DOHH2 (cell line): ENCODE data around the gene LYPD6.

Experiments used
- H3F3A ChIP-seq: fragments of 200-600 bp; sonication (generic), shearing (Covaris generic); 2 replicates; pipeline ENCODE4 v1.6.0; 2016; ENCODE audit warnings: antibody characterized with exemption, mild to moderate bottlenecking; ENCODE audit not compliant: control insufficient read depth, insufficient read depth
- H3K27ac ChIP-seq: fragments of 200-600 bp; sonication (generic); 2 replicates; pipeline ENCODE4 v1.5.1; 2014; ENCODE audit warnings: low read depth, mild to moderate bottlenecking, low read length, moderate library complexity
- H3K27me3 ChIP-seq: fragments of 200-600 bp; sonication (generic); 2 replicates; pipeline ENCODE4 v1.6.1; 2014; ENCODE audit warnings: mild to moderate bottlenecking, low read length, mixed read lengths; ENCODE audit not compliant: control insufficient read depth
- H3K36me3 ChIP-seq: fragments of 200-600 bp; sonication (generic); 2 replicates; pipeline ENCODE4 v1.6.1; 2014; ENCODE audit warnings: mild to moderate bottlenecking, low read length, moderate library complexity, mixed read lengths; ENCODE audit not compliant: control insufficient read depth
- H3K4me1 ChIP-seq: fragments of 200-600 bp; sonication (generic); 2 replicates; pipeline ENCODE4 v1.6.1; 2014; ENCODE audit warnings: mild to moderate bottlenecking, low read length, mixed read lengths; ENCODE audit not compliant: control insufficient read depth
- H3K4me2 ChIP-seq: fragments of 200-600 bp; sonication (generic); 2 replicates; pipeline ENCODE4 v1.6.0; 2014; ENCODE audit warnings: mild to moderate bottlenecking, low read length, moderate library complexity
- H3K4me3 ChIP-seq: fragments of 200-600 bp; sonication (generic); 2 replicates; pipeline ENCODE4 v1.5.1; 2014; ENCODE audit warnings: mild to moderate bottlenecking, low read length, mixed read lengths
- H3K79me2 ChIP-seq: fragments of 200-600 bp; sonication (generic); 2 replicates; pipeline ENCODE4 v1.6.1; 2014; ENCODE audit warnings: mild to moderate bottlenecking, low read length, mixed read lengths; ENCODE audit not compliant: control insufficient read depth
- H3K9me2 ChIP-seq: fragments of 200-600 bp; sonication (generic); replicated peaks from 2 replicates; pipeline ENCODE4 v1.6.1; 2014; ENCODE audit warnings: mild to moderate bottlenecking, low read length, mixed read lengths; ENCODE audit not compliant: control insufficient read depth
- H3K9me3 ChIP-seq: fragments of 200-600 bp; sonication (generic); 2 replicates; pipeline ENCODE4 v1.6.1; 2014; ENCODE audit warnings: antibody characterized with exemption, low read length, mixed read lengths; ENCODE audit not compliant: control insufficient read depth, insufficient read depth
- H4K20me1 ChIP-seq: fragments of 200-600 bp; sonication (generic); 2 replicates; pipeline ENCODE4 v1.6.0; 2014; ENCODE audit warnings: low read depth, mild to moderate bottlenecking, antibody characterized with exemption, low read length, moderate library complexity; ENCODE audit not compliant: control insufficient read depth, insufficient read depth
- CTCF ChIP-seq: fragments of 200-600 bp; sonication (generic); IDR thresholded peaks from one replicate; pipeline ENCODE4 v1.5.1; 2014; ENCODE audit warnings: antibody characterized with exemption, mild to moderate bottlenecking, low read depth, low read length; ENCODE audit not compliant: poor library complexity, severe bottlenecking
- EZH2phosphoT487 ChIP-seq: fragments of 200-600 bp; sonication (generic); IDR thresholded peaks from 2 replicates; pipeline ENCODE4 v1.6.1; 2017; ENCODE audit warnings: borderline replicate concordance, mild to moderate bottlenecking, antibody characterized with exemption, low read length, moderate library complexity, mixed read lengths

The LYPD6 gene

GRCh38 chr2:149413487-149413886 lies 83.1 kb downstream of the LYPD6 start:
- no peaks in the 10 kb centered on the region for H3K9me3 ChIP-seq
- no peak overlapping the region for H3K27ac ChIP-seq
- no peaks in the 10 kb centered on the region for H3F3A ChIP-seq
- H3K4me1 ChIP-seq, result no peaks in the 10 kb centered on the region
- H3K4me2 ChIP-seq, result no peak overlapping the region
- no peaks in the 10 kb centered on the region for H3K9me2 ChIP-seq
- H4K20me1 ChIP-seq, result no peaks in the 10 kb centered on the region
- no peaks in the 10 kb centered on the region for H3K79me2 ChIP-seq
- no peak overlapping the region for H3K4me3 ChIP-seq
- no peak for TF ChIP-seq CTCF
- no peak for TF ChIP-seq EZH2phosphoT487
- no peaks in the 10 kb centered on the region for H3K36me3 ChIP-seq
- H3K27me3 ChIP-seq, result peaks cover 2% of the 10 kb centered on the region; the same call in 1 of the 2 replicates

GRCh38 chr2:149415086-149415485 lies 84.7 kb downstream of the LYPD6 start:
- Histone ChIP-seq H3K9me2 (no peaks in the 10 kb centered on the region), H3K27ac (no peak overlapping the region), H3K4me3 (no peak overlapping the region), H3K36me3 (no peaks in the 10 kb centered on the region), H3K27me3 (peaks cover 2% of the 10 kb centered on the region; the same call in 1 of the 2 replicates), H3K4me1 (no peaks in the 10 kb centered on the region), H3F3A (no peaks in the 10 kb centered on the region), H4K20me1 (no peaks in the 10 kb centered on the region), H3K4me2 (no peak overlapping the region), H3K9me3 (no peaks in the 10 kb centered on the region), H3K79me2 (no peaks in the 10 kb centered on the region)
- TF ChIP-seq EZH2phosphoT487 (no peak), CTCF (no peak)

GRCh38 chr2:149418065-149418464 lies 87.7 kb downstream of the LYPD6 start:
- H3K9me2 ChIP-seq, result no peaks in the 10 kb centered on the region
- H3K79me2 ChIP-seq, result no peaks in the 10 kb centered on the region
- no peaks in the 10 kb centered on the region for H3F3A ChIP-seq
- TF ChIP-seq CTCF (no peak), EZH2phosphoT487 (no peak)
- no peak overlapping the region for H3K27ac ChIP-seq
- H4K20me1 ChIP-seq, result no peaks in the 10 kb centered on the region
- no peaks in the 10 kb centered on the region for H3K36me3 ChIP-seq
- H3K4me3 ChIP-seq, result no peak overlapping the region
- 0 out of 2 replicates have a peak, but pooled peaks cover 5% of the 10 kb centered on the region for H3K27me3 ChIP-seq
- H3K4me2 ChIP-seq, result no peak overlapping the region
- H3K9me3 ChIP-seq, result no peaks in the 10 kb centered on the region
- no peaks in the 10 kb centered on the region for H3K4me1 ChIP-seq
